Epithelial cell of esophagus (primary cell): Measurements from ENCODE around the gene CHST9.

ENCODE experiments used
- DNase-seq: peaks from one replicate; pipeline ENCODE4 v3.0.0; 2010; ENCODE audit warnings: low read depth
- H3K4me3 ChIP-seq: 2 replicates; pipeline ENCODE4 v1.5.1; 2011; ENCODE audit warnings: mild to moderate bottlenecking, low read length, control low read depth
- CTCF ChIP-seq: IDR thresholded peaks from 2 replicates; pipeline ENCODE4 v1.5.1; 2011; ENCODE audit warnings: low read depth, mild to moderate bottlenecking, low read length, control low read depth, inconsistent platforms; ENCODE audit not compliant: insufficient read depth; ENCODE audit errors: missing control alignments

The CHST9 gene

GRCh38 chr18:27118973-27119372, 66.1 kb downstream of the CHST9 start:
- no peak overlapping the region for H3K4me3 ChIP-seq
- no peak for TF ChIP-seq CTCF
- no peak for DNase-seq

DNA sequence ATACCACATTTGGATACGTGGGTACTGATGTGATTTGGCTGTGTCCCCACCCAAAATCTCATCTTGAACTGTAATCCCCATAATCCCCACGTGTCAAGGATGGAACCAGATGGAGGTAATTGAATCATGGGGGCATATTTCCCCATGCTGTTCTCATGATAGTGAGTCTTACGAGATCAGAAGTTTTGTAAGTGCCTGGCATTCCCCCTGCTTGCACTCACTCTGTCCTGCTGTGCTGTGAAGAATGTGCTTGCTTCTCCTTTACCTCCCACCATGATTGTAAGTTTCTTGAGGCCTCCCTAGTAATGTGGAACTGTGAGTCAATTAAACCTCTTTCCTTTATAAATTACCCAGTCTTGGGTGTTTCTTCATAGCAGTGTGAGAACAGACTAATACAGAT, 70.3 kb downstream of the CHST9 start:
- no peak for DNase-seq
- TF ChIP-seq CTCF = no peak
- H3K4me3 ChIP-seq = no peak overlapping the region

GRCh38 chr18:27113358-27113757, 71.8 kb downstream of the CHST9 start:
- H3K4me3 ChIP-seq = no peak overlapping the region
- TF ChIP-seq CTCF = no peak

GRCh38 chr18:27110319-27110718, 74.8 kb downstream of the CHST9 start:
- no peak overlapping the region for H3K4me3 ChIP-seq
- no peak for TF ChIP-seq CTCF
- DNase-seq = no peak

More at GRCh38 chr18:27113358-27113757, 71.8 kb downstream of the CHST9 start:
- no peak for DNase-seq

DNA sequence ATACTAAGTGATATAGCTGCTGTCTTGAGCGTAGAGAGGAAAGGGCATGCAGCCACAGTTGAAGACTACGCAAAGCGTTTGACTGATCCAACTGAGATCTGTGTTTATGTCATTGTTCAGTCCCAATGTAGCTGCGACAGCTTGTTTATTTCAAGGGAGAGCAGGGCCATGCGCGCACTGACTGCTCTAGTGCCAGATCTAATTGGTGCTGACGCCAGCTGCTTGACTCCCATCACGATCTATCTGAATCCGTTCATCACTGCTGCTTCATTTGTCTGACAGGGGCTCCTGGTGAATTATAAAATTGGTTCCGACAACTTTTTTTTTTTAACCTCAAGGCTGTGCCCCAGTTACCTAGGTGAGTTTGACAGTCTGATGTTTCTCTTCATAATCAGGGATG, 75.7 kb downstream of the CHST9 start:
- no peak for TF ChIP-seq CTCF
- no peak for DNase-seq
- H3K4me3 ChIP-seq = no peak overlapping the region

DNA sequence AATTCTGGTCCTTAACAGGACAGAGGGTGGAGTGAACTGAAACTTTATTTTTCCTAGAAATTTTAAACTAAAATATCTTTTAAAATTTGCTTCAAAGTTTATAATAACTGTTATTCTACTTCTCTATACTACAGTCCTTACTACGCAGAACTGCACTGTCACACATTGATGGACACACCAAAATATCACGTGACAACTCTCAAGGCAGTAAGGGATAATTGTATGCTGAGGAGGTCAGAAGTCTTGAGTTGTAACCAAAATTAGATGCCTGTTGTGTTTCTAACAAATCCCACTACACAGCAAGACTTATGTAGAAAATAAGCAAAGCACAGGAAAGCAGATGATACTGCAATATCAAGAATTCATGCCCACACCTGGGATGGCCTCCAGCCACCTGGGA, 76.3 kb downstream of the CHST9 start:
- DNase-seq = no peak

GRCh38 chr18:27104743-27105142, 80.4 kb downstream of the CHST9 start:
- no peak overlapping the region for H3K4me3 ChIP-seq
- DNase-seq = no peak
- no peak for TF ChIP-seq CTCF

More for the DNA sequence above, 76.3 kb downstream of the CHST9 start:
- no peak overlapping the region for H3K4me3 ChIP-seq
- no peak for TF ChIP-seq CTCF
